ENCODE data around the gene PLPPR3.

Gene PLPPR3

DNA sequence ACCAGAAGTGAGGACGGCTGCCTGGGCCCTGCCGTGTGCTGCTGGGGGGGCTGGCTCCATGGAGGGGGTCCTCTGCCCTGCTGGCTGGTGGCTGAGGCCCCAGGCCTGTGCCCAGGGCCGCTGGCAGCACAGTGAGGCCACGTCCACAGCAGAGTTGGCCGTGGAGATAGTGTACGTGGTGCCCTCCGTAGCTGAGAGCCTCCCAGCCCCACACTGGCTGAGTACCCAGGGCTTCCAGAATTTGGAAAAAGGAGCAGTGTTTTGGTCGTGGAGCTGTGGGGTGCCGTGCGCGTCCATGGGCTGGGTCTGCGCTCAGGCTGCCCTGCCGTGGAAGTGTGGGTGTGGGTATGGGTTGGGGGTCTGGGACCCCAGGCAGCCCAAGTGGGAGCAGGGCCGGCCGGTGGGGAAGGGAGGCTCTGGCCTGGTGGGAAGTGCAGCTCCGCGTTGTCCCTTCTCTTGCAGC, 18.6 kb downstream of the PLPPR3 start:
- Mint-ChIP-seq H3K4me3 (no peak overlapping the region), H3K9me3 (no peaks in the 10 kb centered on the region), H3K4me1 (ENCODE audit: low read depth) (peaks cover 62% of the 10 kb centered on the region), H3K27ac (no peak overlapping the region), H3K36me3 (ENCODE audit: low read depth) (peaks cover 100% of the 10 kb centered on the region), H3K27me3 (no peaks in the 10 kb centered on the region)
- intact Hi-C loops (cut with micrococcal nuclease), result no loop called here

DNA sequence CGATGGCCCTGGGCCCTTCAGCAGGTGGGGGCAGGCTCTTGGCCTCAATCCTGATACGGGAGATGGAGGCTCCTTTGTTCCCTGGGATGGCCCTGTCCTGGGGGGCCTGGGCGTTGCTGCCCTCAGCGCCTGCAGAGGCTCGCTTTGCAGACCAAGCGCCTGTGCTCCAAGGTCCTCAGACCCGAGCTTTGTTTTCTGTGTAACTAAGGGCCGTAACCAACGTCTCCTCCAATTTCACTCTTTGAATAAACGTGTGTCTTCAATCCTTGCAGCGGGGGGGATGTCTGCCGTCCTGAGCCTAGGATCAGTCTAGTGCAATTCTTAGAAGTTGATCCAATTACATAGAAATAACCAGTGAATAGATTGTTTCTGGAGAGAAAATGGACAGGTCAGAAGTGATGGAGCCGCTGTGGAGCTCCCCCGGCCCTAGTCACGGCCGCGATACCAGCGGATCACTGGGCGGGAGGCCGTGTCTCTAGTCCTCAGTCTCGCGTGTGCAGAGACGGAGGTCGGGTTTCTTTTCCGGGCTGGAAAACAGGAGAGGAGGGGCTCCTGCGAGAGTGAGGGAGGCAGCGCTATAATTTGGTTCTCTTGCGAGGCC, 19.2 kb downstream of the PLPPR3 start:
- H3K27ac Mint-ChIP-seq, result no peak overlapping the region

DNA sequence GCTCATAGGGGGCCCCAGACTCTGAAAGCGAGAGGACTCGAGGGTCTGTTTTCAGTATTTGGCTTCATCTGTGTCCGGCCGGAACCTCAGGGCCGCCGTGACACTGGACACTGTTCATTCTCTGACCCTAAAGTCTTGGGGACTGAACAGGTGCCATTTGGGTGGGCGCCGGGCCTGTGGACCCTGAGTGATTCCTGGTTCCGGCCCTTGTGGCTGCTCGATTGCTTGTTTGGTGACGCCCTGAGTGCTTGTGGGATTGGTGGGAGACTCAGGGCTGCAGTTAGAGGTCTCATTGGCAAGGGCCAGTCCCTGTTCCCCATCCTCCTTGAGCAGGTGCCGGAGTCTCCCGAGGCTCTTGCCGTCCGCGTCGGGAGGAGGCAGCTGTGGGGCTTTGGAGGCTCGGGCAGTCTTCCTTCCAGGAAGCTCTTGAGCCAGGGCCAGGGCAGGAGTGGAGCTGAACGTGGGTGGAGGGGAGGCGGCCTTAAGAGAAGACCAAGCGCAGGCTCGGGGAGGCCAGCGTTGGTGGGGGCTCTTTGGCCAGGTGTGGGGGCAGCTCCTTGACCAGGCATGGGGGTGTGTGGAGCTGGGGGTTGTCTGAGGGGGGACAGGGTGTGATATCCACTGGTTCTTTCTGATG, 19.8 kb downstream of the PLPPR3 start:
- H3K4me1 Mint-ChIP-seq (ENCODE audit: low read depth), result peaks cover 52% of the 10 kb centered on the region
- no peak overlapping the region for H3K27ac Mint-ChIP-seq
- H3K27me3 Mint-ChIP-seq, result no peaks in the 10 kb centered on the region
- no peaks in the 10 kb centered on the region for H3K9me3 Mint-ChIP-seq
- intact Hi-C loops (cut with micrococcal nuclease), result no loop called here
- peaks cover 90% of the 10 kb centered on the region for H3K36me3 Mint-ChIP-seq (ENCODE audit: low read depth)
- H3K4me3 Mint-ChIP-seq, result no peak overlapping the region

More for the DNA sequence above, 19.2 kb downstream of the PLPPR3 start:
- Mint-ChIP-seq H3K4me1 (ENCODE audit: low read depth) (peaks cover 58% of the 10 kb centered on the region), H3K9me3 (no peaks in the 10 kb centered on the region), H3K36me3 (ENCODE audit: low read depth) (peaks cover 96% of the 10 kb centered on the region), H3K27me3 (no peaks in the 10 kb centered on the region), H3K4me3 (no peak overlapping the region)
- intact Hi-C loops (cut with micrococcal nuclease), result no loop called here

DNA sequence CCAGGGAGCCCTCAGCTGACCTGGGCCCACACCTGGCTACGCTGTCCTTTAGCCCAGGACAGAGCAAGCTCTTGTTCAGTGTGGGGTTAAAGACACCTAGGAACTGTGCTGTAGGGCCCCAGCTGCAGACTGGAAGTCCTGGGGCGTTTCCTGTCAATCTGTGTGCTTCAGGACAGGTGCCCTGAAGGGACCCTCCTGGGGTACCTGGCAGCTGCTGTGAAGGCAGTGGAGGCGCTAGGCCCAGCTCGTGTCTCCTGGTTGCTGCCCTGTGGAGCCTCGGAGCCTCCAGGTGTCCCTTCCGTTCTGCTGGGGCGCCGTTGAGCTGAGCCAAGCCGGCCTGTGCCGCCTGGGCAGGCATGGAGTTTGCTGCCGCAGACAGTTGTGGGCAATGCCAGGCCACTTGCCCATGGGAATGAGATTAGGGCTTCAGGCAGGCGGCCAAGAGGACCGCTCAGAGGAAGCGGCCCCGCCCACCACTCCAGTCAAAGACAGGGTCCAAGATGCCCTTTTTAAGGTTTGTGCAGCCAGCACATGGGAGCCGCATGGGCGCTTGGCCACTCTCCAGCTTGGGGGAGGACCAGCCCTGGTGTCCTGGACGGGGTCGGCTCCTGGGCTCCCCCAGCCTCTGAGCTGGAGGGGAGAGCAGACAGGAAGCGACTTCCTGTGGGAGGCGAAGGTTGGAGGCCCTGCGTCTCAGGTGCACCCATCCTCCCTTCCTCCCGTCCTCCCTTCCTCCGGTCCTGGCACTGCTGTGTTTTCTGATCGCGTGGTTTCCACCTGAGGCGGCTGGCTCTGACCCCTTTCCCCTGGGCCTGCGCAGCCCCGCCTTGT, 20.5 kb downstream of the PLPPR3 start:
- Mint-ChIP-seq H3K27me3 (no peaks in the 10 kb centered on the region), H3K27ac (no peak overlapping the region), H3K4me1 (ENCODE audit: low read depth) (peaks cover 48% of the 10 kb centered on the region), H3K4me3 (peak overlapping the region; percentile 44), H3K36me3 (ENCODE audit: low read depth) (peaks cover 83% of the 10 kb centered on the region), H3K9me3 (no peaks in the 10 kb centered on the region)
- intact Hi-C loops (cut with micrococcal nuclease), result no loop called here

DNA sequence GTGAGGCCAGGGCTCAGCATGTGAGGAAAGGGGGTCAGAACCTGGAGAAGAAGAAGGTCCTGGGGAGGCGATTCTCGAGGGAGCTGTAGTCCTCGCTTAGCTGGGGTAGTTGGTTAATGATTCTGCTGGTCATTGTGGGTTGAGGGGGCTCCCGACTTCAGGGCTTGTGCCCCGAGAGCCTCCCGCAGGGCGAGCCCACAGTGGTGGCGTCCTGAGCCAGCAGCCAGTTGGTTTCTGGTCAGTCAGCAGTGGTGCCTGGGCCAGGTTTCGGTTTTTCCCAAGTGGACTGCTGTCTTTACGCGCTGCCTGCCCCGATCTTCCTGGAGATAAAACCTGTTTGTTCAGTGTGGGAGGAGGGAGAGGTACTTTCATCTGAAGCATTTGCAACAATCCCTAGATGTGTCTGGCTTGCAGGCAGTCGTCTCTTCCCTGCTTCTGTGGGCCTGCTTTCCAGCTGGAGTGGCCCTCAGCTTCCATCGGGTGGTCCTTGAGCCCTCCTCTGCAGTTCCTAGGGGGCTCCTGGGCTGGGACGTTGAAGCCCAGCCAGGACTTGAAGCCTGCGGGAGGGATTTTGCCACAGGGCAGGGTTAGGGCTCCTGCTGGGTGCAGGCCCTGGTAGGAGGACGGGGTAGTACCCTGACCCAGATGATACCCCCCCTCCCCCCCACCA, 21.3 kb downstream of the PLPPR3 start:
- Mint-ChIP-seq H3K4me1 (ENCODE audit: low read depth) (peaks cover 48% of the 10 kb centered on the region), H3K4me3 (peak overlapping the region; percentile 25), H3K36me3 (ENCODE audit: low read depth) (peaks cover 75% of the 10 kb centered on the region), H3K9me3 (no peaks in the 10 kb centered on the region), H3K27ac (no peak overlapping the region), H3K27me3 (no peaks in the 10 kb centered on the region)
- intact Hi-C loops (cut with micrococcal nuclease), result no loop called here

DNA sequence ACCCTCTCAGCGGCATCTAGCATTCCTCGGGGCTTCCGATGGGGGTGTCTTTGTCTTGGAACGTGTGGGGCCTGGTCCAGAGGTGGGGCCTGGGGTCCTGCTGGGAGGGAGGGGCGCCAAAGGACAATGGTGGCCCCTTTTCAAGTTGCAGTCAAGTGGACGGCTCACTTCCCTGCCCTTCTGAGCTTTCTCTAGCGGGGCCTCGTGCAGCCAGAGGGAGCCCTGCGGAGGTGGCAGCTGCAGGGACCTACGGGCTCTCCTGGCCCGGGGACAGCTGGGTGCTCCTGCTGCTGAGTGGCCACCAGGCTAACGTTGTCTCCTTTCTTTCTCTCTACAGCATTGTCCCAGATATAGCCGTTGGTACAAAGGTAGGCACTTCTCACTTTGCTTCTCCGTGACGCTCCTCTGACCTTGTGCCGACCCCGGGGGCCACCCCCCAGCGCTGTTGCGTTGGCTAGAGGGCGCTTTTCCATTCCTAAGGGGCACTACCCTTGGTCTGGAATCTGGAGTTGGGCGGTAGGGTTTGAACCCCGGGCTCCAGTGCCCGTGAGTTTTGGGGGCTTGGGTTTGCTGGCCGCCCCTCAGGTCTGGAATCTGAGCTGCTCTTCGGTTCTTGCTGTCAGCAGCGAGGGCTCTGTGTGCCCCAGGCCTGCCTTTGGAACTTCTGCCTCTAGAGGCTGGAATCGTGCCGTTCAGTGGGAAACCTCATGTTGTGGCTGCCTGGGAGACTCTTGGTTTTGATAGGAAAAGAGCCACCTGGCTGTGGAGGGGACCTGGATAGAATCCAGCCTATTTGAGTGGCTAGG, 22.5 kb downstream of the PLPPR3 start:
- peak overlapping the region; percentile 88 for H3K4me3 Mint-ChIP-seq
- H3K4me1 Mint-ChIP-seq (ENCODE audit: low read depth), result peaks cover 48% of the 10 kb centered on the region
- no peaks in the 10 kb centered on the region for H3K9me3 Mint-ChIP-seq
- peaks cover 63% of the 10 kb centered on the region for H3K36me3 Mint-ChIP-seq (ENCODE audit: low read depth)
- no peaks in the 10 kb centered on the region for H3K27me3 Mint-ChIP-seq
- intact Hi-C loops (cut with micrococcal nuclease), result no loop called here
- H3K27ac Mint-ChIP-seq, result peak overlapping the region; percentile 70

DNA sequence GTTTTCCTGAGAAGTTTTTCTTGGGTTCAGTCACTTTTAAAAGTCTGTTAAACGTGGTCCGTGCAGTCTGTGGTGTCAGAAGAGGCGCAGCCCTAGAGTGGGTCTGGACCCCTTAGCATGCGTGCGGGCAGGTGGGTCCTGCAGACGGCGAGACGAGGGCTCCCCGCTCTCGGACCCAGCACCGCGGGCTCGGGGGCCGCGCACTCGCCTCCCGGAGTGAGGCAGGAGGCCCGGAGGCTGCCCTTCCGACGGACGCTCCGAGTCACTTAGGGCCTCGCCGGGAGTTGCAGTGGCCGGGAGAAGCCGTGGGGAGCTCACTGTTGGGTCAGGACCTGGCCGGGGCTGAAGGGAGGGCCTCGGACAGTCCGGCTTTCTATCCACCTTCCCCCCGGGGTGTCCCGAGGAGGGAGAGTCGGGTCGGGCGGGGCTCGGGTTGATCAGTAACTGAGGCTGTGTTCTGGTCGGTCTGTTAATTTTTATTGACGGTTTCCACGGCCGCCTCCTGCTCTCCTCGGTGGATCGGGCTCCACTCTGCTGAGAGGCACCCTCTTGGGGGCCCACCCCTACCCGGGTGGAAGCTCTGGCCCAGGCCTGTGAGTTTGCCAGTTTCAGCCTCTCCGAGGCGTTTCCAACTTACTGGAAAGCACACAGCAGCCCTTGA, 23.2 kb downstream of the PLPPR3 start:
- Mint-ChIP-seq H3K36me3 (ENCODE audit: low read depth) (peaks cover 56% of the 10 kb centered on the region), H3K9me3 (no peaks in the 10 kb centered on the region), H3K4me3 (peak overlapping the region; percentile 88), H3K27me3 (no peaks in the 10 kb centered on the region), H3K27ac (peak overlapping the region; percentile 70), H3K4me1 (ENCODE audit: low read depth) (peaks cover 48% of the 10 kb centered on the region)
- intact Hi-C loops (cut with micrococcal nuclease), result no loop called here

DNA sequence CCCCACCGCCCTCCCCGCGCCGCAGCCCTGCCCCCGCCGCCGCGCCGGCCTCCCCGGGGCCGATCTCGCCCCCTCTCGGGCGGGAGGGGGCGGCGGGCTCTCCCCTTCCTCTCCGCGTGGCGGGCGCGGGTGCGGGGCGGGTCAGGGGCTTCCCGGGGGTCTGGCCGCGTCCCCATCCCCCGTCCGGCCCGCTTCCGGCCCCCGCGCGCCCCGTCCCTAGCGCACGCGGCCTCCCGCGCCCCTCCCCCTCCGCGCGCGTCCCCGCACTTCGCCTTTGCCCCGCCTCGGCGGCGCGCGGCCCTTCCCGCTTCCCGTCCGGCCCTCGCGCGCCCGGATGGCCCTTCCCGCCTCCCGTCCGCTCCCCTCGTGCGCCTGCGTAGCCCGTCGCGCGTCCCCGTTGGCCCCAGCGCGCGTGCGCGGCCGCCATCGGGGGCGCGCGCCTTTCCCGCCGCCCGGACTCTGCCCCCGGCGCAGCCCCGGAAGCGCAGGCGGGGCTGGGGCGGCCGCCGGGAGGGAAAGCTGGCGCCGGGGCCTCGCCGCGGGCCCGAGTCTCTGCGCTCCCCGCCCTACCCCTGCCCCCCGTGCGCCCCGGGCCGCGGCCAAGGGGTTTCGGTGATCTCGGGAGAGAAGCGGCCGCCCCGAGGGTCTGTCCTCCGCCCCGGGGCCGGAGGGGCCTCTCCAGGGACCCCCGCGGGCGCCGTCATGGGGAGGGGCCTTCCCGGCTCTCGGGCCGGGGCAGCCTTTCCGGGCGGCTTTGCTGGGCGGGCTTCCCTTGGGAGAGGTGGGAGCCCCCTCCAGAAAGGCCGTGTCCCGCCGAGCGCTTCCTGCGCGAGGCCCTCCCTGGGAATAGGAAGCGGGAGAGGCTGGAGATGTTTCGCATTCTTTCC, 24.0 kb downstream of the PLPPR3 start:
- intact Hi-C loops (cut with micrococcal nuclease), result loop anchor here (1.0 kb wide), 1 partner anchor 96 kb away; the partner anchor contains the start of genes MED16 and RNU6-9
- no peaks in the 10 kb centered on the region for H3K9me3 Mint-ChIP-seq
- peaks cover 41% of the 10 kb centered on the region for H3K4me1 Mint-ChIP-seq (ENCODE audit: low read depth)
- H3K4me3 Mint-ChIP-seq, result peak overlapping the region; percentile 88
- peaks cover 48% of the 10 kb centered on the region for H3K36me3 Mint-ChIP-seq (ENCODE audit: low read depth)
- peak overlapping the region; percentile 70 for H3K27ac Mint-ChIP-seq
- H3K27me3 Mint-ChIP-seq, result no peaks in the 10 kb centered on the region

DNA sequence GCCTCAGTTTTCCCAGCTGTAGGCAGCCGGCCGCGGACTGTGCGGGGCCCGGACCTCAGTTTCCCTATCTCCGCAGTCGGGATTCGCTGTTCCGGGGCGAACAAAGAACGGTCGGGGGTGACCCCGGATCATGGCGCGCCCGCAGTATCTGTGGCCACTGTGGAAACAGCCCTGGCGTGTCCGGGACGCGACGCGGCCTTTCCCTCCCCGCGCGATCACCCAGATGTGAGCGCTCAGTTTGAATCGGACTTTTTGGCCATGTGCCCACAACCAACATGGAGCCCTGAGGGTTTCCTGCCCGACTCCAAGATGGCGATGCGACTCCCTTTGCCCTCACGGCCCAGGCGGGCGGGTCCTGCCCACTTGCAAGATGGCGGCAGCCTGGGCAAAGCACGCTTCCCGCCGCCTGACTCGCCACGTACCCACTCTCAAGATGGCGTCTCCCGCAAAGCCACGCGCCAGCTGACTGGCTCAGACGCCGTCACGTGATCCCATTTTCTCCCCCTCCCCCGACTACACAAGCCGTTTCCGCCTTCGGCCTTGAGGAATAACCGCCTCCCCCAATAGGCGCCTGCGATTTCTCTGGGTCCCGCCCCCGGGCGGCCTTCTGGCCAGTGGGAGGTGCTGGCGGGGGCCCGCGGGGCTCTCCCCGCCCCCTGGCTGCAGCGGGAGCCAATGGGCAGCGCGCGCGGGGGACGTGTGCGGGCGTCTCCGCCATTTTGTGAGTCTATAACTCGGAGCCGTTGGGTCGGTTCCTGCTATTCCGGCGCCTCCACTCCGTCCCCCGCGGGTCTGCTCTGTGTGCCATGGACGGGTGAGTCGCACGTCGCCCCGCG, 24.8 kb downstream of the PLPPR3 start, which contains the start of gene PTBP1:
Gene PTBP1, plus strand, starts transcription at position 761 of the 836 bp plus-strand sequence. Its CDS starts 46 bp downstream, at position 807.
- intact Hi-C loops (cut with micrococcal nuclease), result loop anchor here (1.0 kb wide), 1 partner anchor 96 kb away; the partner anchor contains the start of genes MED16 and RNU6-9
- peaks cover 40% of the 10 kb centered on the region for H3K36me3 Mint-ChIP-seq (ENCODE audit: low read depth)

DNA sequence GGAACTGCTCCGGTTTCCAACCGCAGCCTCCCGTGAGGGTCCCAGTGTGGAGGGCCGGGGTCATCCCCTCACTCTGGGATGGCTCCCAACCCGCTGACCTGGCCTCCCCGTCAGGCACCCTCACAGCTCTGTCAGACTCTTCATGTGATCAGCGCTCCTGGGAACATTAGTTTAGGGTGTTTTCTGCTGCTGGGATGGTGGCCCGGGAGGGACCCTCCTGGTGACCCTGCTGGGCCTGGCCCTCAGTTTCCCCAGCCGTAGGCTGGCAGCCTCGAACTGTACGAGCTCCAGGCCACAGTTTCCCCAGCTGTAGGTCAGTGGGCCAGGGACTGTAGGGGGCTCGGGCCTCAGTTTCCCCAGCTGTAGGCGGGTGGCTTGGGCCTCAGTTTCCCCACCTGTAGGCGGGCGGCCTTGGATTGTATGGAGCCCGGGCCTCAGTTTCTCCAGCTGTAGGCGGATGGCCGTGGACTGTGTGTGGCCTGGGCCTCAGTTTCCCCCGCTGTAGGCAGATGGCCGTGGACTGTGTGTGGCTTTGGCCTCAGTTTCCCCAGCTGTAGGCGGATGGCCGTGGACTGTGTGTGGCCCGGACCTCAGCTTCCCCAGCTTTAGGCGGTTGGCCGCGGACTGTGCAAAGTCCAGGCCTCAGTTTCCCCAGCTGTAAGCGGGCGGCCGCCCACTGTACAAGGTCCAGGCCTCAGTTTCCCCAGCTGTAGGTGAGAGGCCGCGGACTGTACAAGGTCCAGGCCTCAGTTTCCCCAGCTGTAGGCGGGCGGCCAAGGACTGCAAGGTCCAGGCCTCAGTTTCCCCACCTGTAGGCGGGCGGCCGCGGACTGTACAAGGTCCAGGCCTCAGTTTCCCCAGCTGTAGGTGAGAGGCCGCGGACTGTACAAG, 25.8 kb downstream of the PLPPR3 start:
- H3K4me3 Mint-ChIP-seq, result peak overlapping the region; percentile 88

More for the DNA sequence above, 24.8 kb downstream of the PLPPR3 start, which contains the start of gene PTBP1:
- H3K27ac Mint-ChIP-seq, result peak within 1 kb of the TSS; percentile 87
- H3K27me3 Mint-ChIP-seq, result no peaks in the 10 kb centered on the region
- no peaks in the 10 kb centered on the region for H3K9me3 Mint-ChIP-seq
- H3K4me3 Mint-ChIP-seq, result peak within 1 kb of the TSS; percentile 88
- H3K4me1 Mint-ChIP-seq (ENCODE audit: low read depth), result peaks cover 32% of the 10 kb centered on the region

More for the DNA sequence above, 25.8 kb downstream of the PLPPR3 start:
- Mint-ChIP-seq H3K36me3 (ENCODE audit: low read depth) (peaks cover 30% of the 10 kb centered on the region), H3K9me3 (no peaks in the 10 kb centered on the region), H3K27ac (peak overlapping the region; percentile 87), H3K27me3 (no peaks in the 10 kb centered on the region), H3K4me1 (ENCODE audit: low read depth) (peaks cover 22% of the 10 kb centered on the region)
- intact Hi-C loops (cut with micrococcal nuclease), result no loop called here
